CD4-positive, alpha-beta T cell treated with Interleukin-12 subunit alpha and Interleukin-12 subunit beta, for 1 hour (primary cell): ENCODE results near the gene ALDH4A1.
A peak's percentile ranks its signal among the peaks of the same experiment; 100 is the strongest.
"Not testable (repeated sequence)": the region's sequence is repeated elsewhere in the genome, so short reads cannot be mapped to it uniquely, and the experiment has no call there.

Experiments used
- DNase-seq: peaks from one replicate; pipeline ENCODE4 v3.0.0-alpha.2; 2020

ALDH4A1 gene

GRCh38 chr1:18899363-18900049 is 2.8 kb downstream of the ALDH4A1 start:
- DNase-seq, result no peak

GRCh38 chr1:18898567-18898966 is 3.8 kb downstream of the ALDH4A1 start:
- no peak for DNase-seq

DNA sequence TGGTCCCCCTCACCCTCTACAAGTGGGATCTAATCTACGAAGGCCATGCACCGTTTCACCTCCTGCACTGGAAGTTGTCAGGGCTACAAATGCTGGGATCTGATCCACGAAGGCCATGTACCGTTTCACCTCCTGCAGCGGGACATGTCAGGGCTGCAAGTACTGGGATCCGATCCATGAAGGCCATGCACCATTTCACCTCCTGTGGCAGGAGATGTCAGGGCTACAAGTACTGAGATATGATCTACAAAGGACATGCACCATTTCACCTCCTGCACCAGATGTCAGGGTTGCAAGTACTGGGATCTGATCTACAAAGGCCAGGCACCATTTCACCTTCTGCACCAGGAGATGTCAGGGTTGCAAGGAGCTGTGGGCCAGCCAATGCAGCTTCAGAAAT is 7.0 kb downstream of the ALDH4A1 start:
- no peak for DNase-seq

DNA sequence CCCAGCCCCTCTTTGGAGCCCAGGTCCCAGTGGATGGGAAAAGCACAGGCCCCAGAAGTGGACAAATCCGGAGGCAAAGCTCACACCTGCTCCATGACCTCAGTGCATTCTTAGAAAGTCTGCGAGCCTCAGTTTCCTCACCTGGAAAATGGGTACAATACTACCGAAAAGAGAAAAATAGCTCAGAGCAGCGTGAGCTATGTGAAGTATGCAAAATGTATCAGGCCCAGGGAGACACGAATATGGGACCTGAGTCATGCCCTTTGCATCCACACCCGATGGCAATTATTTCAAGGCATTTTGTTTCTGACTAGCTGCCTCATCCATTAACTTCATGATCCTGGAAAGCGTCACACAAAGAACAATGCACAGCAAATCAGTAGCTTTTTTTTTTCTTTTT is 9.2 kb downstream of the ALDH4A1 start:
- DNase-seq, result no peak

DNA sequence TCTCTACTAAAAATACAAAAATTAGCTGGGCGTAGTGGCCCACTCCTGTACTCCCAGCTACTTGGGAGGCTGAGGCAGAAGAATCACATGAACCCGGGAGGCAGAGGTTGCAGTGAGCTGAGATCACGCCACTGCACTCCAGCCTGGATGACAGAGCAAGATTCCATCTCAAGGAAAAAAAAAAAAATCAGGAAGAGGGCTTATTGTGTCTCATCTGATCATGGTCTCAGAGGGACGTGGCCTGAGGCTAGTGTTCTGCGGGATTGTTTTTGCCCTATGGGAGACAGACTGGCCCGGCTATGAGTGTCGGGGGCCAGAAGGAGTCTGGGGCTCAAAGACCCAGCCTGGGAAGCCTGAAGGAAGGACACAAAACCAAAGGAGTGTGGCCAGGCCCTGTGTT is 10.5 kb downstream of the ALDH4A1 start:
- DNase-seq, result not testable (repeated sequence)

- DNase-seq, result no peak
Observed at GRCh38 chr1:18891426-18891780, 11.0 kb downstream of the ALDH4A1 start.

- no peak for DNase-seq
Observed at GRCh38 chr1:18890706-18891425, 11.5 kb downstream of the ALDH4A1 start.

DNA sequence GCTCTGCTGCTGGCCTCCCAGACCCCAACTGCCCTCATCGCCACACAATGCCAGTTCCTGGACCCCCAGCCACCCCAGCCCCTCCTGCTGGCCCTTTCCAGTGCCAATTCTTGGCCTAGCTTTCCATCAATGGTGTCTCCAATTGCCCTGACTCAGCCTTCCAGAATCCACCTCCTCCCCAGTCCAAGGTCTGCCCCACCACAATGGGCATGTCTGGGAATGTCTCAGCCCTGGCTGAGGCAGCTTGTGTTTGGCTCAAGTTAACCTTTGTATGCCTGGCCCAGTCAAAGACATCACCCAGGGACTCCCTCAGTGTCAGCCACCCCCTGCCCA is 16.4 kb downstream of the ALDH4A1 start:
- DNase-seq, result no peak

DNA sequence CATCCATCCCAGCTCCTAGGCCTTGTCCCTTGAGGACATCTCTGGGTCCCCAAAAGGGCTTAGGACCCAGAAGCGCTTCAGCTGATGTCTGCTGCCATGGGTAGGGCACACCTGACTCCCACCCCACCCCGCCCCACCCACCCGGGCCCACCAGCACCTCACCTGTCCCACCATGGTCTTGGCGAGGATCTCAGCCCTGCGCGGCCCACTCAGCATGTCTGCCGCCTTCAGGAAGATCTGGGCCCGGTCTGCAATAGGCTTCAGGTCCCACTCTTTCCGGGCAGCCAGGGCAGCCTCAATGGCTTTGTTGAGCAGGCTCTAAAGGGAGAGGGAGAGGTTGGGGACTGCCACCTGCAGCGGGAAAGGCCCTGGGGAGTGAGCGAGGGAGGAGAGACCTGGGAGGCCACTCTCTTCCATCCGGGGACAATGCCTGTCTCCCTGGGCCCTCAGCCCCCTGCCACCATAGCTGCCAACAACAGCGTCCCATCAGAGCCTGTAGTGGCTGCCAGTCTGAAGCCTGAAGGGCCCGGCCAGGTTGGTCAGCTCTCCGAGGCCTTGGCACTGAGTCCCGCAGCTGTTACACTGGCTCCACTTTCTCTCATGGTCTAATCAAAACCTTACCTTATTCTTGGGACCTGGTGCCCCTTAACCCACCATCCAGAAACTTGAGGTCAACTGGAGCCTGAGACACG is 16.9 kb downstream of the ALDH4A1 start:
- no peak for DNase-seq

- no peak for DNase-seq
Observed at GRCh38 chr1:18884727-18885126, 17.6 kb downstream of the ALDH4A1 start.

DNA sequence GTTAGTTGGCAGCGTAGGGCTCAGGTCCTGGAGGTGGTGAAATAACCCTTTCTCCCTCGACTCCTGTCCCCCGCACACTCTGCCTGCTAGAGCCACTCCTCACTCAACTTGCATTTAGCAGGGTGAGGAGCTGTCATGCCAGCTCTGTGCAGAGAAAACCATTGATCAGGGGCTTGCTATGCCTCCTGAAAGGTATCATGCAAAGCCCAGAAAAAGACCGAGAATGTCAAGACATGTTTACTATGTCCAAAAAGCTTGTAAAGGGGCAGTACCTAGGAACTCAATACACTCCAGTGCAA is 18.0 kb downstream of the ALDH4A1 start:
- no peak for DNase-seq

DNA sequence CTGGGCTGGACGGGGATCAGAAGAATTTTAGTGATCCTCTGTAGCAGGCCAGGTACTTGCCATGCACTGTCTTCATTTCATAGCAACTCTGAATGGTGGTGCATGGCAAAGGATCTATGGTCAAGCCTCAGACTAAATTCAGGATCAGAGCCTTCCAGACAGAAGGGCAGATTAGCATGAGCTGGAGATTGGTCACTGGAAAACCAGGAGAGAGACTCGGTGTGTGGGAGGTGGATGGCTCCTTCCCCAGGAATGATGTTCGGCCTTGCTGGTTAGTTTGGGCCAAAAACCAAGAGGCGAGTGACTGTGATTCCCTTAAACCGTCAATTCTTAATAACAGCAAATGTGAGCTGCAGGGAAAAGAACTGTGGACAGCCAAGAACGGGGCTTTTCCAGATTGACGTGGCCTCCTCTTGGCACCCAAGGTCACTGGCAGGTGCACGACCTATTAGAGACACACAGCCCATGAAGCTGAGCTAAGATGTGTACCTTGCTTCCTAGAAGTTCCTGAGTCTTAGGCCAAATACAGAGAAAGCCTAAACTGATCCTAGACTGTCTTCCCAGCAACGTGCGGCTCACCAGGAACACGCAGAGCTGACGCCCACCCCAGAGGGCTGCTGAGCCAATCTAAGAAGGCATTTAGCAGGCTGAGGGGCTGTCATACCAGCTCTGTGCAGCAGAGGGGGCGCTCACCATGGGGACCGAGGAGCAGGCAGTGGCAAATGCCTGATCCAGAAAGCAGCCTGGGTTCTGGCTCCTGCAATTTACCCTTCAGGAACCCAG is 18.5 kb downstream of the ALDH4A1 start:
- peak; percentile 72 for DNase-seq

- no peak for DNase-seq
Observed at GRCh38 chr1:18883079-18883478, 19.3 kb downstream of the ALDH4A1 start.

DNA sequence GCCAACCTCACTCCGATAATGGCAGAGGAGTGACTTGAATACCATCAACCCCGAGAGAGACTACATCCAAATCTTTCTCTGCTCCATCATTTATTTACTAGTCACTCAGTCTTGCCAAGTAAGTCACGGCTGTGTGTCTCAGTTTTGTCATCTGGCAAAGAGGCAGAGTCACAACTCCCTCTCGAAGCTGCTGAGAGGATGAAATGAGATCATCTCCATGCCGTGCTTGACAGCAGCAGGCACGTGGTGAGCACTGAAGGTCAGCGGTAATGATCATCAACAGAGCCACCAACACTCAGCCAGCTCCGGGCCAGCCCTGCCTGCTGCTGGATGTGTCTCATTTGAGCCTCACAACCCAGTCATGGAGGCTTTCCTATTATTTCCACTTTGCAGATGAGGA is 19.9 kb downstream of the ALDH4A1 start:
- DNase-seq, result no peak

DNA sequence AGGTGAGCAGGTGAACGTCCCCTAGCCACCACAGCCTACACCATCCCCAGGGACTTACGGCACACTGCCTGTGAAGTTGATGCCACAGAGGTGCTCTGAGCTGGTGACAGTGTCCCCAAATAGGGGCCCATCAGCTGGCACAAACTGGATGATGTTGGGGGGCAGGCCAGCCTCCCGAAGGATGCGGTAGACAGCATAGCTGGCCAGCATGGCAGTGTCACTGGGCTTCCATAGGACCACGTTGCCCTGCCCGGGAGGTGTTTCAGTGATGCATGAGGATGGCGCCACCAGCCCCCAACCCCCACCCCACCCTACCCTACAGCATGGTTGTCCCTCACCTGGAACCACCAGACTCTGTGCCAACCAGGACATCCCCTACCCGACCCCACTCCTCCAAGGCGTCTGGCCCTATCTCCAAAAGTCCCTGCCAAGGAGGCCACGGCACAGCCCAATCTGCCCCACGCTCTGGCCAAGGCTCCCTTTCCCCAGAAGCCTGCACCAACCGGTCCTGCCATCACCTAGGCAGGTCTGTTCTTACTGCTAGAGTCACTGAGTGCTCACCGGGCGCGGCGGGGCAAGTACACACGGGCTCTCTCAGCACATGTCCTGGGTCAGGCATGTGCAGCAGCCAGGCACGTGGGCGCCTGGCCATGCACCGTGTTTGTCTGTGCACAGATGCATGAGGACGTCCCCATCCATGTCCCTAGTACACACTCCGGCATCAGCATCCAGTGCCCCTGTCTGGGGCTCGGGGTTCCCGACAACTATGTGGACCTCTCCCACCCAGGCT is 20.5 kb downstream of the ALDH4A1 start:
- no peak for DNase-seq

DNA sequence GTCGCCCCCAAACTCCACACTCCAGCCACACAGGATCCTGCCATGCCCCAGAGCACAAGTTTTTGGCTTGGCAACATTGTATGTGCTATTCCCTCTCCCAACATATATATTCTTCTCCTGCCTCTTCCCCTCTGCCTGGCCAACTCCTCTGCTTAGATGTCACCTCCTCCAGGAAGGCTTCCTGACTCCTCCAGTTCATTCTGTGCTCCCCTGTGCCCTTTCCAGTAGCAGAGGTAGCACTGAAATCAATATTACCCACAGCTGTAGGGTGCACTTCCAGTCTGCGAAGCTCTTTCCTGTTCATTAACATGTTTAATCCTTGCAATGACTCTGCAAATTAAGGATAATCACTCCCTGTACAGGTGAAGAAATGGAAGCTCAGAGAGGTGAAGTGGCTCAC is 21.2 kb downstream of the ALDH4A1 start:
- no peak for DNase-seq

- DNase-seq, result no peak
Observed at GRCh38 chr1:18880585-18880984, 21.8 kb downstream of the ALDH4A1 start.

DNA sequence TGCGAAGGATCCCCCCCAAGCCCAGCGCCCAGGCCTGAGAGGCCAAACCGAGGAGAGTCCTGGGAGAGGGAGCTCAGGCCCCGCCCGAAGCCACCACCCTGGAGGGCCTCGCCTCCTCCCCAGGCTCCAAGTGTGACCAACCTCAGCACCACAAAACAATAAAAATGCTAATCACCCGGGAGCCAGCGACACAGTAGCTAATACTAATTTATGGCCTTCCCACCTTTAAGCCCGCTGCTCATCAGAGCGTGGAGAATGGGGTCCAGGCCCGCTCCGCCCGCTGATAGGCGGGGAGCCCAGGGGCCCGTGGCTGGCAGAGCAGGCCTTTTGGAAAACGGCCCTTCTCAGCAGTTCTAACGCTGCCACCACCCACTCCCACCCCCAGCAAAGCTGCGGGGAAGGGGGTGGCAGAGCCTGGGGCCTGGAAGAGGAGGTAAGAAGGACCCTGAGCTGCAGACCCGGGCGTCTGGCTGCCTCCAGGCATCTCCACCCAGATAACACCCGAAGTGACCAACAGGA is 22.5 kb downstream of the ALDH4A1 start:
- DNase-seq, result no peak

DNA sequence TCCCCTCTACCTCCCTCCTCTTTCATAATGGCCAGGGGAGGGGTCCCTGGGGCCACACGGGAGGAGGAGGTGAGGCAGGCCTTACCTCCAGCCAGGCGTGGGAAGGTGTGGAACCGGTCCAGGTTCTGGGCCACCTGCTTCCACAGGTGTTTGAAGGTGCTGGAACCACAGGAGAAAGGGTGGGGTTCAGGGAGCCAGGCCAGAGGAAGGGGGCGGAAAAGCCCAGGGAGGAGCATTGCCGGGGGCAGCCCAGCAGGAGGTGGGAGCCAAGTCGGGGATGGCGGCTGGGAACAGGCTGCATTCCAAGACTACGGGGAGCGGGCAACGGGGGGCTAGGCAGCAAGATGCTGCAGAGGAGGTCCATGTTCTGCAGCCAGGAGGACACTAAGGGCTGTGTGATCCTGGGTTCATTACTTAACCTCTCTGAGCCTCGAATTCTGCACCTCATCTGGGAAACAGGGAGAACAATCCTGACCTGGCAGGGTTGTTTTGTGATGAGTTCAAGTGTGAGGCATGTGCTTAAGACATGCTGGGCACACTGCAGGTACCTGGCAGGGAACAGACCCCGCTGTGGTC is 23.1 kb downstream of the ALDH4A1 start:
- DNase-seq, result no peak

DNA sequence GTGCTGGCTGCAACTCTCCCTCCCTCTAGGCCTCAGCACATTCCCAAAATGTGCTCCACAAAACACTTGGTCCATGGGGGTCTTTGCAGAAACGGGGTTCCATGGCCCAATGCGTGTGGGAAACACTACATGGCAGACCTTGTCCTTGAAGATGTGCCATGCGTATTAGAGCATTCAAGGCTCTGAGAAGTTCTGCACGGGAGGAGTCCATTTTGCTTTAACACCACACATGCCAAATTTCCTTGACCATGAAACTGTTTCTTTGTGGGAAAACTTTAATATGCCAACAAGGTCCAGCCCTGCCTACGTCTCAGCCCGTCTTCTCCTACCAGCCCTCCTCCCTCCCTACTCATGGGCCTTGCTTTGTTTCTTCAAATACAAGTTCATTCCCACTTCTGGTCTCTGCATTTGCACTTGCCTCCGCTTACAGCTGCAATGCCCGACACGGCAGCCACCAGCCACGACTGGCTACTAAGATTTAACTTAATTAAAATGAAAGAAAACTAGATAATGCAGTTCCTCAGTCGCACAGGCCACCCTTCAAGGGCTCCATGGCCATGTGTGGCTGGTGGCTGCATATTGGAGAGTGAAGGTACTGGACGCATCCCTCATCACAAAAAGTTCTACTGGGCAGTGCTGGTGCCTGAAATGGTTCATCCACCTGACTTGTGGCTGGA is 23.7 kb downstream of the ALDH4A1 start:
- no peak for DNase-seq

GRCh38 chr1:18877282-18877681 is 25.1 kb downstream of the ALDH4A1 start:
- DNase-seq, result no peak

DNA sequence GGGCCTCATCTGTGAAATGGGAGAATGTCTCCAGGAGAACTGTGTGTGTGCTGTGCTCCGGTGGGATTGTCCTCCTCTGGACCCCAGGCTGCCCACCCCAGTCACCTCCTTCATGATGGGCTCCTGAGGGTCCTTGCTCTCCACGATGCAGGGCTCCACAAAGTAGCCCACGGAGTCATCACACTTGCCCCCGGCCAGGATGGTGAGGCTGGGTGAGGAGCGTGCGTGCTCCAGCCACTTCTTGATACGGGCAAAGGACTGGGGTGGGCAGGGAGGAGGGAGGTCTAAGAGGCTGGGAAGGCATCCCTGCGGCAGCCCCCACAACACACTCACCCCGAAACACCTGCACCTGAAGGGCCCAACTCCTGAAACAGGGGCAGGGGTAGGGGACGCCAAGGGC is 26.1 kb downstream of the ALDH4A1 start:
- no peak for DNase-seq
